ENCODE results near the gene TBC1D9B. TPM values are rescaled to one million over a fixed set of nuclear protein-coding genes. Genes with fewer than 3 reads are reported as not detected.

The TBC1D9B gene
- total and polyA plus RNA-seq, 9 of the 15 experiments (the other 6 are each of a cell fraction or from before 2014, with no cell fraction given): 2.9 to 59.1 (median 33.5) TPM

- no peak for TF ChIP-seq RBM15 (IDR thresholded peaks at IDR 0.05; ENCODE audit: insufficient read depth, low read length)
- 0 out of 2 replicates have a peak, but pooled peaks have one; percentile 11 for TF ChIP-seq PHB2 (IDR thresholded peaks at IDR 0.05; ENCODE audit: low read depth)
- peak; percentile 31; the same call in 1 of the 2 replicates for TF ChIP-seq GATA2 (CRISPR knock-in tag; IDR thresholded peaks at IDR 0.05)
- TF ChIP-seq SUPT5H (IDR thresholded peaks at IDR 0.05): peak; percentile 68
- TF ChIP-seq FUS (optimal IDR thresholded peaks at IDR 0.05; ENCODE audit: low read depth, low read length): peak; percentile 13
- TF ChIP-seq SPI1 (IDR thresholded peaks at IDR 0.05; ENCODE audit: borderline replicate concordance, low read depth, low read length): no peak
- no peak for TF ChIP-seq ATF3 (IDR thresholded peaks at IDR 0.05)
- peak; percentile 44; the same call in 1 of the 2 replicates for TF ChIP-seq ATF3 (CRISPR knock-in tag; conservative IDR thresholded peaks at IDR 0.05)
- TF ChIP-seq TAL1 (IDR thresholded peaks at IDR 0.05): no peak; the same call in 1 of the 2 replicates
- no peak for TF ChIP-seq NFATC3 (IDR thresholded peaks at IDR 0.05)
- no peak for TF ChIP-seq DACH1 (IDR thresholded peaks at IDR 0.05; ENCODE audit: partially characterized antibody)
- TF ChIP-seq USF2 (CRISPR knock-in tag; IDR thresholded peaks at IDR 0.05): no peak
- TF ChIP-seq NFIC (IDR thresholded peaks at IDR 0.05): peak; percentile 93
- TF ChIP-seq ZFX (CRISPR knock-in tag; IDR thresholded peaks at IDR 0.05): no peak
- TF ChIP-seq TAF1 (IDR thresholded peaks at IDR 0.05; ENCODE audit: control insufficient read depth, extremely low read depth, insufficient read depth, low read length, severe bottlenecking): peak; percentile 57
- no peak for TF ChIP-seq ATF1 (CRISPR knock-in tag; IDR thresholded peaks at IDR 0.05)
- TF ChIP-seq ATF1 (tag; IDR thresholded peaks at IDR 0.05): peak; percentile 71; the same call in 1 of the 2 replicates
- TF ChIP-seq ZNF3 (CRISPR knock-in tag; IDR thresholded peaks at IDR 0.05): no peak
- 0 out of 2 replicates have a peak, but pooled peaks have one; percentile 36 for TF ChIP-seq TOE1 (IDR thresholded peaks at IDR 0.05; ENCODE audit: borderline replicate concordance)
- no peak for TF ChIP-seq TOE1 (CRISPR knock-in tag; IDR thresholded peaks at IDR 0.05; ENCODE audit: borderline replicate concordance, low read depth)
- peak; percentile 99 for TF ChIP-seq FOXK1 (CRISPR knock-in tag; IDR thresholded peaks at IDR 0.05; ENCODE audit: borderline replicate concordance)
- TF ChIP-seq ZBTB17 (CRISPR knock-in tag; IDR thresholded peaks at IDR 0.05): peak; percentile 40; the same call in 1 of the 2 replicates
- 0 out of 2 replicates have a peak, but pooled peaks have one; percentile 12 for TF ChIP-seq CBFA2T2 (conservative IDR thresholded peaks at IDR 0.05)
- peak; percentile 70 for TF ChIP-seq POLR2AphosphoS5 (IDR thresholded peaks at IDR 0.05; ENCODE audit: control insufficient read depth, insufficient read depth, low read depth, low read length)
- no peak for TF ChIP-seq HCFC1 (IDR thresholded peaks at IDR 0.05; ENCODE audit: low read depth, low read length)
- no peak for TF ChIP-seq ARID2 (IDR thresholded peaks at IDR 0.05)
- TF ChIP-seq FOXP1 (CRISPR knock-in tag; IDR thresholded peaks at IDR 0.05): peak; percentile 87
- peak; percentile 33 to 94; a peak in 3 of 4 replicates for TF ChIP-seq FOXA3 (CRISPR knock-in tag; conservative IDR thresholded peaks at IDR 0.05 in 1 of 2, IDR thresholded peaks at IDR 0.05 in 1 of 2)
- TF ChIP-seq GTF2F1 (IDR thresholded peaks at IDR 0.05; ENCODE audit: low read depth, low read length): no peak
Observed at GRCh38 chr5:179821298-179822058, 86.2 kb downstream of the TBC1D9B start (continued).

Measured in K562 (cell line).